NCI-H774 (cell line): ENCODE data around the gene KAT5.
"Not testable (repeated sequence)": the region's sequence is repeated elsewhere in the genome, so short reads cannot be mapped to it uniquely, and the experiment has no call there.

ENCODE experiments used
- DNase-seq: peaks from one replicate; lab custom pipeline; 2025; lab: John Stamatoyannopoulos, UW

Gene KAT5

DNA sequence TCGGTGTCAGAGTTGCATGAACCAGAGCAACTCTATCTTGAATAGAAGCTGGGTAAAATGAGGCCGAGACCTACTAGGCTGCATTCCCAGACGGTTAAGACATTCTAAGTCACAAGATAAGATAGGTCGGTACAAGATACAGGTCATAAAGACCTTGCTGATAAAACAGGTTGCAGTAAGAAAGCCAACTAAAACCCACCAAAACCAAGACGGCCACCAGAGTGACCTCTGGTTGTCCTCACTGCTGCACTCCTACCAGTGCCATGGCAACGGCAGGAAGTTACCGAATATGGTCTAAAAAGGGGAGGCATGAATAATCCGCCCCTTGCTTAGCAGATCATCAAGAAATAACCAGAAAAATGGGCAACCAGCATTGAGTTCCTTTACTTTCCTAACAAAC, 2.4 kb upstream of the KAT5 start:
- no peak for DNase-seq

DNA sequence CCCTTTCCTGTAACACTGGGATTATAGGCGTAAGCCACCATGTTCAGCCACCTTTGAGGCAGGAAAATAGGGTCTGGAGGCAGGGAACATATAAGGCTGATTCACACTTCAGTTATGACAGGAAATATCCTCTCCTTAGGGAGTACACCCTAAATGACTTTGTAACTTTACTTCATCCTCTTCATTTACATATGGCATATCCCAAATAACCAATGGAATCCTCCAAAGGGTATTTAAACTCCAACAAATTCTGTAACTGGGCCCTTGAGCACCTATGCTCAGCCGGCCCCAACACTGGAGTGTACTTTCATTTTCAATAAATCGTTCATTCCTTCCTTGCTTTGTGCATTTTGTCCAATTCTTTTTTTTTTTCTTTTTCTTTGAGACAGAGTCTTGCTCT, 1.6 kb upstream of the KAT5 start:
- no peak for DNase-seq

DNA sequence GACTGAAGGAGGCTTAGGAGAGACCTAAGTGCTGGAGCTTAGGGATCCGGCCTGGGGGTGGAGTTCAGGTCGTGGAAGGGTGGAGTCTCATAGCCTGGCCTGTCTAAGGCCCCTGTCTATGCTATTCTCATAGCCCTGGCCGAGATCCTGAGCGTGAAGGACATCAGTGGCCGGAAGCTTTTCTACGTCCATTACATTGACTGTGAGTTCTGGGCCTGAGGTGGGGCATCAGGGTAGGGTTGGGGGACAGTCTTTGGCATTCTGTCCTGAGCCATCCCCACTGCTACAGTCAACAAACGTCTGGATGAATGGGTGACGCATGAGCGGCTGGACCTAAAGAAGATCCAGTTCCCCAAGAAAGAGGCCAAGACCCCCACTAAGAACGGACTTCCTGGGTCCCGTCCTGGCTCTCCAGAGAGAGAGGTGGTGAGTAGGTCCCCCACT, 603 bp downstream of the KAT5 start:
- no peak for DNase-seq

DNA sequence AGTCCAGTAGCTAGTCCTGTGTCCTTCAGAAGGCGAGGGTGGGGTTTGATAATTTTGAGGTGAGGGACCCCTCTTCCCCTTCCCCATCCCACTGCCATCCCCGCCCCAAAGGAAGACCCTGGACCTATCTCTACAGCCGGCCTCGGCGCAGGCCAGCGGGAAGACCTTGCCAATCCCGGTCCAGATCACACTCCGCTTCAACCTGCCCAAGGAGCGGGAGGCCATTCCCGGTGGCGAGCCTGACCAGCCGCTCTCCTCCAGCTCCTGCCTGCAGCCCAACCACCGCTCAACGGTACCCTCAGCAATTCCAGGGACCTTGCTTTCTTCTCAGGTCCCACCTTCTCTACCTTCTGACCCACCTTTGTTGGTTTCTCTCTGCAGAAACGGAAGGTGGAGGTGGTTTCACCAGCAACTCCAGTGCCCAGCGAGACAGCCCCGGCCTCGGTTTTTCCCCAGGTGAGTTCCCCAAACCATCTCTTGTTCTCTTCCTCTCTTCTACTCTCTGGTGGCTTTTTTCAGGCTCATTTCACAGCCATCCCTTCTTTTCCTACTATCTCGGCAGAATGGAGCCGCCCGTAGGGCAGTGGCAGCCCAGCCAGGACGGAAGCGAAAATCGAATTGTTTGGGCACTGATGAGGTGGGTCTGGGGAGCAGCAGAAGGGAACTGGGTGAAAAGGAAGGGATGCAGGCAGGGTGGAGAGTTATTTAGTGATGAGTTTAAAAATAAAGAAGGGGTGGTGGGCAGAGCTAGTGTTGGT, 1.3 kb downstream of the KAT5 start:
- DNase-seq = no peak

- no peak for DNase-seq
These were observed 2.4 kb downstream of the KAT5 start for GRCh38 chr11:65714433-65714832.

GRCh38 chr11:65716302-65716701, 4.2 kb downstream of the KAT5 start:
- no peak for DNase-seq

DNA sequence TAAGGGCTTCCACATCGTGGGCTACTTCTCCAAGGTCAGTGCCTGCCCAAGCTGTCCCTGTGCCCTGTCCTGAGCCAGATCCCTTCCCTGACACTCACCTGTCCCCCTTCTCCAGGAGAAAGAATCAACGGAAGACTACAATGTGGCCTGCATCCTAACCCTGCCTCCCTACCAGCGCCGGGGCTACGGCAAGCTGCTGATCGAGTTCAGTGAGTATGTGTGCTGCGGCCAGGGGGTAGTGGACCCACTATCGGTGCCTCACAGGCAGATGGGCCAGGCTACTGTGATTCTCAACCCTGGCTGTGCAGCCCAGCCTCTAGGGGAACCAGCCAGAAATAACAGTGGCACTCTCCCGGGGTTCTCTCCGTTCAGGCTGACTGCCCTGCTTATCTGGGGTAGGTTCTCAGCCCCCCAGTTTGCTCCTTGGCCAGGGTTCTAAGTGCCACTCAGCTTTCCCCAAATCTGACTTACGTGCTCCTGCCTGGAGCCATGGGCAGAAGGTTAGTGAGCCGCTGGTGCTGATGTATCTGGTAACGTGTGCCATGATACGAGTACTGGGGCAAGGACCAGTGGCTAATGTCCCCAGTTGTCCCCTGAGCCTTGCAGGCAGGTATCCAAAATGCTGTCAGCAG, 4.8 kb downstream of the KAT5 start:
- no peak for DNase-seq

- no peak for DNase-seq
These were observed 5.9 kb downstream of the KAT5 start for GRCh38 chr11:65717906-65718305.

GRCh38 chr11:65718531-65718930, 6.5 kb downstream of the KAT5 start:
- no peak for DNase-seq

DNA sequence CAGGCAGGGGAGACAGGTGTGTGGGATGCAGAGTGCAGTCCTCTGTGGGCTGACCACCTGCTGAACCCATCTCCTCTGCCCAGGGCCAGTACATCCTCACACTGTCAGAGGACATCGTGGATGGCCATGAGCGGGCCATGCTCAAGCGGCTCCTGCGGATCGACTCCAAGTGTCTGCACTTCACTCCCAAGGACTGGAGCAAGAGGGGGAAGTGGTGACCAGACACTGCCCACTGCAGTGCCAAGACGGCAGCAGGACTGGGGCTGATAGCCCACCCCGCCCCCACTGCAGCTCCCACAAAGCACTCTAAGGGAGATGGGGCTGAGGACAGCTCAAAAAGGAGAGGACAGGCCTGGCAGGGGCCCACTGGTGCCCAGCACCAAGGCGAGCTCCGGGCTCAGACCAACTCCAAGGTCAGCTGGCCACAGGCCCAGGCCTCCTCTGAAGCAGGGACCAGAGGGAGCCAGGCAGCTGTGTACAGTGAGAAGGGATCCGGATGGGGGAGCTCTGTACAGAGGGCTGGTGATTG, 7.0 kb downstream of the KAT5 start:
- no peak for DNase-seq

DNA sequence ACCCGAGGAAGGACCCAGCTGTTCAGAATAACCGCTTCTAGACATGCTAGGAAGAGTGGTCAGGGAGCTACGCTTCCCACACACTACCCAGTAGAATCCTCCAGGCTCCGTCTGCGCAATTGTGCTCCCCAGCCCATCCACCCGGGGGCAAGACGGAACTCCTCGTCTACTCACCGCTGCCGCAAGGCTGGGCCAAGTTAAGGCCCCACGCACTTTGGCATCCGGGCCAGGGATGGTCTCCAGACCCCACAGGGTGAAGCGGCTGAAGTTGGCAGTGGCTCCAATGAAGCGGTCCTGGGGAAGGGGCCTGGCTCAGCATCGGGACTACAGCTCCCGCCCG, 7.8 kb downstream of the KAT5 start:
- no peak for DNase-seq

DNA sequence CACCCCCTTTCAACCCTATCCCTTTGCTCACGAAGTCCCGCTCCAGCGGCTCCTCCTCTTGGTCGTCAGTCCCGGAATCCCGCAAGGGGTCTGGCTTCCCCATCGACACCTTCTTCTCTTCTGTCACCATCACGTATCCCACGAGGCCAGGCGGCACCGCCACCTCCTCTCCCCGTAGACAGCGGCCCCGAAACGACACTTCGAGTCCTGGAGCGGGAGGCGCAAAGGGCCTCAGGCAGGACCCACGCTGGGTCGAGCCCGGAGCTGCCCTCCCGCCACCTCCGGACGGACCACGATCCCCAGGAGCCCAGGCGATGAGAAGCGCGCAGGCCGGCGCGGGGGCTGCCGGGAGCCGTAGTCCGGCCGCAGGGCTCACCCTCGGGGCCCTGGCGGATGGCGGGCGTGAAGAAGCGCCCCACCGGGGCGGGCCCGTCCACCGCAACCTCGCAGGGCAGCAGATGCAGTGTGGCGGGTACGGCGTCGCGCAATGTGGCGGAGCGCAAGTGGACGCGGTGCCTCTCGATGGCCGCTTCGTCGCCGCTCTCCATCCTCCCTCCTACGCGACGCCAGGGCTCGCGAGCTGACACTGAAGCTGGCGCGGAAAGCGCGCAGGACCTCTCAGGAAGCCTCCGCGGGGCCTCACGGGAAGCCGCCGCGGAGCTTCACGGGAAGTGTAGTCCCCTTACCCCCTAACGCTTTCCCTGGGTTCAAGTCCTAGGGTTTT, 8.3 kb downstream of the KAT5 start, which contains the start of gene RNASEH2C:
Gene RNASEH2C, minus strand, starts transcription at position 588 of the 724 bp plus-strand sequence. Its CDS starts 40 bp downstream, at position 548.
- peak; percentile 92 for DNase-seq

GRCh38 chr11:65722261-65722660, 10.2 kb downstream of the KAT5 start:
- no peak for DNase-seq

GRCh38 chr11:65726660-65727059, 14.6 kb downstream of the KAT5 start:
- DNase-seq = no peak

GRCh38 chr11:65727865-65728264, 15.8 kb downstream of the KAT5 start:
- no peak for DNase-seq

GRCh38 chr11:65730461-65730860, 18.4 kb downstream of the KAT5 start:
- no peak for DNase-seq

DNA sequence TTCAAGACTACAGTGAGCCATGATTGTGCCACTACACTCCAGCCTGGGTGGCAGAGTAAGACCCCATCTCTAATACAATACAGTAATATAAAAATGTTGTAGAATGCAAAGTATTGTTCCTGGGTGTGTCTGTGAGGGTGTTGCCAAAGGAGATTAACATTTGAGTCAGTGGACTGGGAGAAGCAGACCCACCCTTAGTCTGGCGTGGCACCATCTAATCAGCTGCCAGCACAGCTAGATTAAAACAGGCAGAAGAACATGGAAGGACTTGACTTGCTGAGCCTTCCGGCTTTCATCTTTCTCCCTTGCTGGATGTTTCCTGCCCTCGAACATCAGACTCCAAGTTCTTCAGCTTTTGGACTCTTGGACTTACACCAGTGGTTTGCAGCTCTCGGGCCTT, 23.1 kb downstream of the KAT5 start:
- DNase-seq = not testable (repeated sequence)

GRCh38 chr11:65736810-65737209, 24.8 kb downstream of the KAT5 start:
- no peak for DNase-seq

DNA sequence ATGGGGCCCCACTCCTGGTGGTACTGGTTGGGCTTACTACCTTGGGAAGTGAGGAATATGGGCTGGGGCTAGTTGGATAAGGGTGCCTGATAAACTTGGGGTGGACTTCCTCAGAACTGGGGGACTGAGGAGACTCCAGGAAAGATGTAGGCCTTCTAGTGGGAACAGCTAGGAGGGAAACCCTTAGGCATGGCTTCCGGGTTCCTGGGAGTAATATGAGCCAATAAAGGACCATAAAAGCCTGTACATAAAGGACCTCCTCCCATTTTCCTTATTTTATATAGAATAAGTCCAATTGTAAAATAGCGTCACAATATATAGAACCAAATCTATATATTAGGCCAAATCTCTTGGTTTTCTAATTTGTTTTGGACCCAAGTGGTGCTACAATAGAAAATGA, 27.0 kb downstream of the KAT5 start:
- DNase-seq = no peak

GRCh38 chr11:65741185-65741584, 29.1 kb downstream of the KAT5 start:
- DNase-seq = no peak

DNA sequence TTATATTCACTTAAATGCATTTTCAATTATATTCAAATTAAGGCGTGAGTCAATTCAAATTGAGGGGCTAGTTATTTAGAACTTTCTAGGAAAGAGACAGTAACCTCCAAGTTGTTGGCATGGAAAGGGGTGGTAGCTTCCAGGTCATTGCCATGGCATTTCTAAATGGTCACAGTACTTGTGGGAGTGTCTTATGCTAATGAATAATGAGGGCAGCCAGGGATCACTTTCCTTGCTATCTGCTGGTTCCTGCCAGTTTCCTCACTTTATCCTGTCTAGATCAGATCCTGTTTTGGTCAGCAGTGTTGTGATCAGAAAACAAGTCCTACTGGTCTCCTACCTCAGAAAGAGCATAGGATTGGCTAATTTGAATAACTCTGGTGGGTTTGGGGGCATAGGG, 30.3 kb downstream of the KAT5 start:
- DNase-seq = no peak

DNA sequence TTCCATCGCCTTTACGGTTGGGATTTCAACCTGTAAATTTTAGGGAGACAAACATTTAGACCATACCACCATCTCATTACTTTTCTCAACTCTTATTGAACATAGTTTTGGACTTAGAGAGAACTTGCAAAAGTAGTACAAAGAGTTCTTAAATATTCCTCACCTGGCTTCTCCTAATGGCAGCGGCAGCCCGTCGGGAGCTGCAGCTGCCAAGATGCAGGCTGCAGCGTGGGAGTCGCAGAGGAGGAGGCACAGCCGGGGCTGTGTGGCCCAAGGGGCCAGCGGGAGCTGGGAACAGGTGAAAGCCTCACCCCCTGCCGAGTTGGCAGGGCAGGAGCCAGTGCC, 31.6 kb downstream of the KAT5 start:
- DNase-seq = no peak
